KBM-7 (cell line): Measurements from ENCODE around the gene KCNJ8.
"Not testable (repeated sequence)": the region's sequence is repeated elsewhere in the genome, so short reads cannot be mapped to it uniquely, and the experiment has no call there.

Experiments used
- DNase-seq: peaks from one replicate; pipeline ENCODE4 v3.0.0-alpha.2; 2015
- in situ Hi-C: fragments of 300-500 bp; cut with MboI; formaldehyde crosslinking; loops from 2 replicates; pipeline ENCODE4 v1.14.3; 2020; ENCODE audit warnings: low sequenced_read_pairs, low pct_unique_long_range_greater_than_20kb, mixed read lengths

The KCNJ8 gene

DNA sequence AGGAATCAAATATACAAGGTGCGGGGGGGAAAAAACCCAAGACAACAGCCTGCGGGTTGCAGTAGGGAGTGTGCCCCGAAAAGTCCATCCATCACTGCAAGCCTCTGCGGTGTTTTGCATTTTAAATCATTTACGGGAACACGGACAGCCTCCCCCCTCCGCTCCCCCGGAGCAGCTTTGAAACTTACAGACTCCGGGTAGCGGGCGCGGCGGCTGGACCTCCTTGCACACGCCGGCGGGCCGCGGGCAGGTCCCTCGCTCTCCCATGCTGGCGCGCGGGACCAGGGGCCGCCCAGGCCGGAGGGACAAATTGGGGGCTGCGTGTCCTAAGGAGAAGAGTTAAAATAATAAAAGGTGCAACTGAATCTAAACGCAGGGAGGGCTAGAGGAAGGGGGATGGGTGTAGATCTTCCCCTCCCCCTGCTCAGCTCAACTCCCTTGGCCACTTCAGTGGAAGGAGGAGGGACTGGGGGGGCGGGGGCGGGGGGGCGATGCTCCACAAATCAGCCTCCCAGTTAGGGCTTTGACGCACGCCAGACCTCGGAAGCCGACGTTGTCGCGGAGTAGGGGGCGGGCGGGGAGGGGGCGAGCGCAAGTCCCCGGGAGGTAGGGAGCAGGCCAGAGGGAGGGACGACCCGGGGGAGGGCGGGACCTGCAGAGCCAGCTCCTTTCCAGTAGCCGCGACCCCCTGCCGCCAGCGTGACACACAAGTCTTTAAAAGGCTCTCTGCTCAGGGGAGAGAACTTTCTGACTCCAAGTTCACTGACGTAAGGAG lies at the start of gene KCNJ8:
Gene KCNJ8 (minus strand): TSS at position 349 of the 775 bp plus-strand sequence. CDS start 1,090 bp downstream, outside the sequence.
- DNase-seq, result no peak
- in situ Hi-C loops, result no loop called here

DNA sequence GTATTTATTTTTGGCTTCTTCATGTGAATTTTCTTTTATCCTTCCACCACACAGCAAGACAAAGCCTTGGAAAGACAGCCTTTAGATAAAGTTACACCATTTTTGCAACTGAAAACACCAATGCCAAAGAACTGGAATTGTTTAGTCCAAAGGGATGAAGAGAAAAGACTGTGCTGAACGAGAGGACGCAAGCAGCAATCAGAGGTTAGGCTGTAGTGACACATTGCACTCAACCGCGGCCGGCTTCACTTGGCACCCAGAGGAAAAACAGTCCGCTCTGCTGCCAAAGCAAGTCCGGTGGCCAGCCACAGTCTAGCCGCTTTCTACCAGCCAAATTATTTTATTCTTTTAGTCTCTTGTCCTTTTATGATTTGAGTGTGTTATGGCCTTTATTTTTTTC lies 49.1 kb upstream of the KCNJ8 start:
- no peak for DNase-seq
- in situ Hi-C loops, result no loop called here

DNA sequence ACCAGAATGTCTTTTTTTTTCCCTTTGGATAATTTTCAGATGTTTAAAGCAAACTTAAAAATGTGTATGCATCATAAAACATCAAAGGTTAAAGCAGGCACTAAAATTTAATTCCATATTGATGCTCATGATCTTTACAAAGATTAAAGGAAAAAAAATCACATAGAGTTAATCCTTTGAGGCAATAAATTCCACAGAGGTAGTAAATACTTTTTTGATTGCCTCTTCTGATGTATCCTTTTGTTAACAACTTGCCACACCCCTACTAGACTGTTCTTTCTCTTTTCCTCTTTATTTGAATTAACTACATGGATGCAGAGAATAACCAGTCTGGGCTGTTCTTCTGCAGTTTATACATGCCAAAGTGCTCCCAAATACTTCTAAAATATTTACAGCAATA lies 45.2 kb upstream of the KCNJ8 start:
- DNase-seq, result no peak

DNA sequence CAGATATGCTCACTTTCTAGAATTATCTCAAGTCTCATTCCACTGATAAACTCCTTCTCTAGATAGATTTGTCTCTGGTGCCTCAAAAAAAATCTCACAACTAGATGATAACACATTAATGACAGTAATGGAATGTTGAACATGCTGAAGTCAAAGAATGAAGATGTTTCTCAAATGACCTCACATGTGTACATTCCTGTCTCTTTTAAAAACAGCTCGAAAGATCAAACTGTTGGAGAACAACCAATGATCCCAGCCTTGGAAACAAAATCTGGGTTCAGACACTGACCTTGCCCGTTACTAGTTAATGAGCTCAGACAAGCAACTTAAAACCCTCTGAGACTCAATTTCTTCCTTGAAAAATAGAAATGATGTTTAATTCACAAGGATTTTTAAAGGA lies 44.7 kb upstream of the KCNJ8 start:
- no peak for DNase-seq
- in situ Hi-C loops, result no loop called here

More for the DNA sequence above, 45.2 kb upstream of the KCNJ8 start:
- in situ Hi-C loops, result no loop called here

DNA sequence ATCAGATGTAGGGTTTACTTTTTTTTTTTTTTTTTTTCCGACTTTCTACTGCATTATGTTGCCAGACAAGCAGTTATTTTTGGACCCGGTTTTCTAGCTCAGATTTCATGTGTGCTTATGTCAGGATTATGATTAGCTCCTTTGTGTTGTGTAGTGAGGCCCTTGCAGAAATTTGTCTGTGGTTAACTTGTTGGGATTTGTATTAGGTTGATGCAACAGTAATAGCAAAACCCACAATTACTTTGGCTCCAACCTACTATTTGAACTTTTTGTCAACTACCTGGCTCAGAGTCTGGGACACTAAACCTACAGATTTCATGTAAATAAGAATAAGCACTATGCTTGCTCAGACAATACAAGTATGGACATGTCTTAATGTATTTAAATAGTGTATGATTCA lies 44.1 kb upstream of the KCNJ8 start:
- DNase-seq, result no peak
- in situ Hi-C loops, result no loop called here

DNA sequence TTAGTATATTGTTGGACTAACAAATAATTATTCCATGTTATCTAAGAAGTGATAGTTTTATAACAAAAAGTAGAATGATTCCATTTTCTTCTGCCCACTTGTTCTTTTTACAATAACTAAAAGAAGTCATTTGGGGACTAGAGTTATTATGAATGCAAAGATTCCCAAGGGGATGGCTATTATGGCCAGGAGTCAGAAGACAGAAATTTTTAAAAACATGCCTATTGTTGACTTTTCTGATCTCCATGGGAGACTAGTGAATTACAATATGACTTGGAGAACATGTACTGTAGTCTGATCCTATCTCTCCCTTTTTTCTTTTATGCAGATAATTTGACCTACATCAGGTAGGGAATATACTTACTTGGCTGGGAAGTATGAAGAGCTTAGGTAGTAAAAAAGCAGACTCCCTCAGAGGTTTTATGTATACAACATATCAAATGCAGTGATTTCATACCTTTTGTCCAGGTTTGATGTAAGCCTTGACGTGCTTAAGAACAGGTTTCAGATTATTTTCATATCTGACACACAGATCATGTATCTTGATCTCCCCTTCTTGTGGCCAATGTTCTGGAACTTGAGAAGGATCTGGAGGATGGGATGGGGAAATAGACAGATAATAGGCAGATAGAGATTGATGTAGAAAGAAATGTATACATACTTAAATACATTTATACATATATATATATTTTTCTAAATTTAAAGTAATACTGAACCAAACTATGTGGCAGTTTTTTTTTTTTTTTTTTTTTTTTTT lies 41.0 kb upstream of the KCNJ8 start:
- in situ Hi-C loops, result no loop called here
- no peak for DNase-seq

DNA sequence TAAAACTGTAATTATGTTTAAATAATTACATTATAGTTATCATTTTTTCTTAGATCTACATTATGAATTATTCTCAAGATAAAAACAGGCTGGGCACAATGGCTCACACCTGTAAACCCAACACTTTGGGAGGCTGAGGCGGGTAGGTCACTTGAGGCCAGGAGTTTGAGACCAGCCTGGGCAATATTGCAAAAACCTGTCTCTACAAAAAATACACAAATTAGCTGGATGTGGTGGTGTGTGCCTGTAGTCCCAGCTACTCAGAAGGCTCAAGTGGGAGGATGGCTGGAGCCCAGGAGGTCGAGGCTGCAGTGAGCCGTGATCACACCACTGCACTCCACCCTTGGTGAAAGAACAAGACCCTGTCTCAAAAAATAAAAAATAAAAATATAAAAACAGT lies 40.3 kb upstream of the KCNJ8 start:
- in situ Hi-C loops, result no loop called here
- DNase-seq, result no peak

DNA sequence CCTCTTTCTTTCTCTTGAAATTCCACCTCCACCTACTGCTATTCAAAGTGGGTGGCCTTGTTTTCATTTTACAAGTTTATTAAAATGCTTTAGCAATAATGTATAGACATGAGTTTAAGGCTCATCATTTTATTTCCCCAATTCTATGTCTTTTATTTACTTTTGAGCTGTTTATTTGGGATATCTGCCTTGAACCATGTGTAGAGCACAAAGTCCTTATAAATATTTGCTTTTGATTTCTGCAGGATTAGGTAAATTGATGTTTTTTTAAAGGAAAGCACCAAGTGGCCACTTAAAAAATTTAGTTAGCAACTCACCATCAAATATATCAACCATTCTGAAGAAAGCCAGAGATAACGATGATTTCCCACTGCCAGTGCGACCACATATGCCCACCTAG lies 39.8 kb upstream of the KCNJ8 start:
- no peak for DNase-seq
- in situ Hi-C loops, result no loop called here

DNA sequence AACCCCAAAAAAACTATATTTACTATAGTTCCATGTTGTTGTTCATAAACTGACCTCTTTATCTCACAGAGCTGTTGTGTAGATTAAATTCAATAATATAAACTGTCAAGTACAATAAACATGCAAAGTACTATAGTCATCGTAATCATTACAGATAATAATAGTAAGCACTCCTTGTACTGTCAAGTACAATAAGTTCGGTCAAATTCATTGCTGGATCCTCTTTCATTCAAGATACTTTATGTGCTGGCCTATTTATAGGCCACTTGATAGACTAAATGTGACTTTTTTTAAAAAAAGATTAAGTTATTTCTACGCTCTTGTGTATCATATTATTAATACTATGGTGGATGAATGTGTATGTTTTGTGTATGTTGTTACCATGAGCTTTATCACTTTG lies 39.2 kb upstream of the KCNJ8 start:
- in situ Hi-C loops, result no loop called here
- no peak for DNase-seq

DNA sequence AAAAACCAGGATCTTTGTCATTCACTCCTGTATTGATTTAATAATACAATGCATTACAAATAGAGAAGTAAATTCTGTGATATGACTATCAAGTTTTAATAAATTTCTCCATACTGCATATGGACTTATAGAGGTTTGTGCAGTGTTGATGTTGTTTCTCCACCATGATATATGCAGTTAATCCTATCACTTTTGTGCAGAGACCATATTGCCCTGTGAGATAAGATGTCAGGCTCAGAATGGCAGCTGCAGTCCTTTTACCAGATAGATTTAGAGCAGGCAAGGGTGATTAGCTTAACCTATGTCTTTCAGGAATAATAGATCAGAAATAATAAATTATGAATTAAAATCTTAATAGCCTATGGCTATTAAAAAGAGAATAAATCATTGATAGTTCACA lies 38.6 kb upstream of the KCNJ8 start:
- in situ Hi-C loops, result no loop called here
- DNase-seq, result no peak

DNA sequence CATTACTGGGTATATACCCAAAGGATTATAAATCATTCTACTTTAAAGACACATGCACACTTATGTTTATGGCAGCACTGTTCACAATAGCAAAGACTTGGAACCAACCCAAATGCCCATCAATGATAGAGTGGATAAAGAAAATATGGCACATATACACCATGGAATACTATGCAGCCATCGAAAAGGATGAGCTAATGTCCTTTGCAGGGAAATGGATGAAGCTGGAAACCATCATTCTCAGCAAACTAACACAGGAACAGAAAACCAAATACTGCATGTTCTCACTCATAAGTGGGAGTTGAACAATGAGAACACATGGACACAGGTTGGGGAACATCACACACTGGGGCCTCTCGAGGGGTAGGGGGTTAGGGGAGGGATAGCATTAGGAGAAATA lies 37.8 kb upstream of the KCNJ8 start:
- DNase-seq, in situ Hi-C loops: not testable (repeated sequence)

DNA sequence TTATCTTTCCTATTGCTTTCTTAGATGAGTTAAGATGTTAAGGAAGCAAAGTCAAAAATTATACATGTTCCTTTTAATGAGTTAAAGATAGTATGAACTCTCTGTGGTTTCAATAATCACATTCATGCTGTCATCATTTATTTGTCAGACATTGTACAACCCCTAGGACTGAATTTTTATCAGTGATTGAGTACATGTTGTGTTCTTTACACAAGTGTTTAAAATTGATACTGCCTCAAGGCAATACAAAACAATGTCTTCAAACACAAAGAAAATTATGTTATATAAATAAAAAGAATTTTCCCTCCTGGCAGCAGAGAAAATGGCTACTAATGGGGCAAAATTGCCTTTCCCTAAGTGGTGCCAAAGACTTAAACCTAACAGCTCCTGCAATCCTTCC lies 34.6 kb upstream of the KCNJ8 start:
- in situ Hi-C loops, result no loop called here
- no peak for DNase-seq

DNA sequence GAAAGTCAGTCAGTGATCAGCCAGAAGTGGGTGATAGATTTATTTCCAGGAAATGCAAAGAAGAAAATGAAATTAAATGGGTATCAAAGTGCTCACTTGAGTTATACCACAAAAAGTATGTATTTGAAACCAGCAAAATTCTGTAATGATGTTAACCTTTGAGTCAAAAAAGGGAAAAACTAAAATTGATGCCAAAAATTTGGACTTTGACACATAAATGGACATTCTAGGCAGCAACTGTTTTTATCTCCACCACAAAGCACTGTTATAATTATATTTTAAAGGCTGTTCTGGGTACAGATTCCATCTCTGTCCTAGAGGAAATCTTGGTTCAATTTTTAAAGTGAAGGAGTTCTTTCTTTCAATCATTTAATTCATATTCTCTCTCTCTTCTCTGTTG lies 31.7 kb upstream of the KCNJ8 start:
- in situ Hi-C loops, result no loop called here
- no peak for DNase-seq

DNA sequence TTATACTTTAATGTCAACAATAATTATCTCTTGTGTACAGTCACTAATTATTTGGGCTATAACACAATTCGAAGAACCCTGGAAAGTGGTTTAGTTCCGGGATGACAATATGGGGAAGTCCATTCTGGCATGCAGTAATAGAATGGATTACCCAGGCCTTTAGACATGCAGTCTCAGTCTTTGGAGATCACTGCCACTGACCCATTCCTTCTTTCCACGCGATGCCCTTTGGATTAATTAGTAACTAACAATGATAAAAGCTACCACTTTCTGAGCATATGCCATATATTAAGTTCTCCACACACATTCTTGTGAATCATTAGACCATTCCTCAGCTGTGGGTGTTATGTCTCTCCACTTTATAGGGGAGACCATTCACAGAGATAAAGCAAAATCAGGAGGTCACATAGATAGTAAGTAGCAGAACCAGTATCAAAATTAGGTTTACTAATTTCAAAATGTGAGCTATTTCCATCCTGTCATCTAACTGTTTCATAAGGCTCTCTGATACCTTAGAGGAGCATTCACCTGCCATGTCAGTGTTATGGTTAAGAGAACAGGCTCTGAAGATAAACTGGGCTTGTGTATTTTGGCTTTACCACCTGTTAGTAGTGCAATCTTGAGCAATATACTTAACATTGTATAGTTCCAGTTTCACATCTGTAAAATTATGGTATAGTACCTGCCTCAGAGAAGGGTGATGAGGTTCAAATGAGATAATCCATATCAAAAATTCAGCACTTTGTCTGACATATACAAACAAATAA lies 27.2 kb upstream of the KCNJ8 start:
- no peak for DNase-seq
- in situ Hi-C loops, result no loop called here

DNA sequence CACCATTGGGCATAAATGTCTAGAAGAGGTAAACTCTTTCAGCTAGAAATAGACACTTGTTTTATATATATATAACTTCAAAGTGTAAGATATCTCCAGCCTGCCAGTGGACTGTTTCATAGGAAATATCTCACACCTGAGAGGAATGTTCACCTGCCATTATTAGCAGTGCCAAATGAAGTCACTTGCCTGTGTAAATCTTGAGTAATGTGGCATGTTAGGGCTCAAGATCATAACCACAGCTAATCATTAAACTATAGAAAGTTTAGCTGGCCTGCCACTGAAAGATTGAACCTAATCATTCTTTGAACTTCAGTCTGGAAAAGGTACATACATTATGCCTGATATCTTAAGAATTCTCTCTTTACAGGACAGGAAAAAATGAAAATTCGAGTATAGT lies 25.5 kb upstream of the KCNJ8 start:
- in situ Hi-C loops, result no loop called here
- DNase-seq, result no peak

DNA sequence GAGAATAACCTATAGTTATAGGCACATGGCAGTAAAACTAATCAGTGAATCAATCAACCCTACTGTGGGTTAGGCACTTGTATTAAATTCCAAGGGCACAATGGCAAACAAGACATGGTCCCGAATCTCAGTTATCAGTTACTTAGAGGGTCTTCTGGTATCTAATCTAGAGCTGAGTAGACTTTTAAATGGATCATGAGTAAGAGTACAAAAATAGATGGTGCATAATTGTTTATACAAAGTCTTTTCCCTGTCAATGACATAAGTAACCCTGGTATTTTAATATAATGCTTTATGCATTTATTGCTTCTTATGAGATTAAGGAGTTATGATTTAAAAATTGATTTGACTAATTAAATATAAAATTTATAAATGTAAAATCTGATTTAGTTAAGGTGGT lies 23.0 kb upstream of the KCNJ8 start:
- no peak for DNase-seq
- in situ Hi-C loops, result no loop called here

DNA sequence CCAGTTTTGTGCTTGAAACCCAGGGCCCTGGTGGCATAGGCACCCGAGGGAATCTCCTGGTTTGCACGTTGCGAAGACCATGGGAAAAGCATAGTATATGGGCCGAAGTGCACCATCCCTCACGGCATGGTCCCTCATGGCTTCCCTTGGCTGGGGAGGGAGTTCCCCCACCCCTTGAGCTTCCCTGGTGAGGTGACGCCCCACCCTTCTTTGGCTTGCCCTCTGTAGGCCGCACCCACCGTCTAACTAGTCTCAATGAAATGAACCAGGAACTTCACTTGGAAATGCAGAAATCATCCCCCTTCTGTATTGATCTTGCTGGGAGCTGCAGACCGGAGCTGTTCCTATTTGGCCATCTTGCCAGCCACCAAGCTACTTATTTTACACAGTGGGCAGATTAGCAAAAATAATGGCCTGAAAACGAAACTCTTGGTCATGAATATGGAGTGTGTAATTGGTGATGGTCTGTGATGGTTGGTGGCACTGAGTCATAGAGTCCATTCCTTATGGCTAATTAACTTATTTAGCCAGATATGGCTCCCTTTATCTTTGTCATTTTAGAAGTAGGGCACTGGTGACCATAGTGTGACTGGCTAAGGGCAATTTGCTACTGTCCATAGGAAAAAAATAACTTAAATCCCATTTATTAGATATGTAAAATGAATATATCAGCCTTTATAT lies 21.3 kb upstream of the KCNJ8 start:
- no peak for DNase-seq
- in situ Hi-C loops, result no loop called here

DNA sequence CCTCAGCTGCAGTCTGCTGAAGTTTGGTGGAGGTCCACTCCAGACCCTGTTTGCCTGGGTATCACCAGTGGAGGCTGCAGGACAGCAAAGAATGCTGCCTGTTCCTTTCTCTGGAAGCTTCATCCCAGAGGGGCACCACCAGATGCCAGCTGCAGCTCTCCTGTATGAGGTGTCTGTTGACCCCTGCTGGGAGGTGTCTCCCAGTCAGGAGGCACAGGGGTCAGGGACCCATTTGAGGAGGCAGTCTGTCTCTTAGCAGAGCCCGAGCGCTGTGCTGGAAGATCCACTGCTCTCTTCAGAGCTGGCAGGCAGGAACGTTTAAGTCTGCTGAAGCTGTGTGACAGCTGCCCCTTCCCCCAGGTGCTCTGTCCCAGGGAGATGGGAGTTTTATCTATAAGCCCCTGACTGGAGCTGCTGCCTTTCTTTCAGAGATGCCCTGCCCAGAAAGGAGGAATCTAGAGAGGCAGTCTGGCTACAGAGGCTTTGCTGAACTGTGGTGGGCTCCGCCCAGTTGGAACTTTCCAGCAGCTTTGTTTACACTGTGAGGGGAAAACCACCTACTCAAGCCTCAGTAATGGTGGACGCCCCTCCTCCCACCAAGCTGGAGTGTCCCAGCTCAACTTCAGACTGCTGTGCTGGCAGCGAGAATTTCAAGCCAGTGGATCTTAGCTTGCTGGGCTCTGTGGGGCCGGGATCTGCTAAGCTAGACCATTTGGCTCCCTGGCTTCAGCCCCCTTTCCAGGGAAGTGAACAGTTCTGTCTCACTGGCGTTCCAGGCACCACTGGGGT lies 20.5 kb upstream of the KCNJ8 start:
- in situ Hi-C loops, DNase-seq: not testable (repeated sequence)

DNA sequence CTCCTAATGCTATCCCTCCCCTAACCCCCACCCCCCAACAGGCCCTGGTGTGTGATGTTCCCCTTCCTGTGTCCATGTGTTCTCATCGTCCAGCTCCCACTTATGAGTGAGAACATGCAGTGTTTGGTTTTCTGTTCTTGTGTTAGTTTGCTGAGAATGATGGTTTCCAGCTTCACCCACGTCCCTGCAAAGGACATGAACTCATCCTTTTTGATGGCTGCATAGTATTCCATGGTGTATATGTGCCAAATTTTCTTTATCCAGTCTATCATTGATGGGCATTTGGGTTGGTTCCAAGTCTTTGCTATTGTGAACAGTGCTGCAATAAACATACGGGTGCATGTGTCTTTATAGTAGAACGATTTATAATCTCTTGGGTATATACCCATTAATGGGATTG lies 15.2 kb upstream of the KCNJ8 start:
- DNase-seq, in situ Hi-C loops: not testable (repeated sequence)
